Loucy (cell line): Measurements from ENCODE around the gene ACOD1.

Experiments used
- H2AFZ ChIP-seq: fragments of 200-600 bp; sonication (generic); 2 replicates; pipeline ENCODE4 v1.6.0; 2016; ENCODE audit warnings: antibody characterized with exemption, mild to moderate bottlenecking, low read length, moderate library complexity
- H3F3A ChIP-seq: fragments of 200-600 bp; 2 replicates; pipeline ENCODE4 v1.6.0; 2016; ENCODE audit warnings: antibody characterized with exemption, low read depth, mild to moderate bottlenecking
- H3K27me3 ChIP-seq: fragments of 200-600 bp; sonication (generic); 2 replicates; pipeline ENCODE4 v1.6.1; 2014; ENCODE audit warnings: low read length, mild to moderate bottlenecking; ENCODE audit not compliant: insufficient read depth, poor library complexity, severe bottlenecking
- H3K36me3 ChIP-seq: fragments of 200-600 bp; sonication (generic); 2 replicates; pipeline ENCODE4 v1.6.1; 2016; ENCODE audit warnings: low read length; ENCODE audit not compliant: insufficient read depth
- H3K4me1 ChIP-seq: fragments of 200-600 bp; sonication (generic); 2 replicates; pipeline ENCODE4 v1.5.1; 2014; ENCODE audit warnings: low read length, mild to moderate bottlenecking; ENCODE audit not compliant: insufficient read depth, poor library complexity, severe bottlenecking
- H3K4me2 ChIP-seq: fragments of 200-600 bp; sonication (generic); 2 replicates; pipeline ENCODE4 v1.6.0; 2014; ENCODE audit warnings: antibody characterized with exemption, low read length, low read depth, mild to moderate bottlenecking; ENCODE audit not compliant: poor library complexity, severe bottlenecking
- H3K4me3 ChIP-seq: fragments of 200-600 bp; sonication (generic); 2 replicates; pipeline ENCODE4 v1.5.1; 2014; ENCODE audit warnings: low read length, mild to moderate bottlenecking, mixed read lengths; ENCODE audit not compliant: poor library complexity, severe bottlenecking
- H3K79me2 ChIP-seq: fragments of 200-600 bp; sonication (generic); 2 replicates; pipeline ENCODE4 v1.6.1; 2014; ENCODE audit warnings: low read length; ENCODE audit not compliant: insufficient read depth
- H3K9ac ChIP-seq: fragments of 200-600 bp; sonication (generic); 2 replicates; pipeline ENCODE4 v1.6.0; 2014; ENCODE audit warnings: mild to moderate bottlenecking, low read depth, low read length, moderate library complexity; ENCODE audit not compliant: poor library complexity, severe bottlenecking
- H3K9me2 ChIP-seq: fragments of 200-600 bp; sonication (generic); replicated peaks from 2 replicates; pipeline ENCODE4 v1.6.1; 2016; ENCODE audit warnings: low read depth, low read length, mixed read lengths
- H3K9me3 ChIP-seq: fragments of 200-600 bp; sonication (generic); 2 replicates; pipeline ENCODE4 v1.6.1; 2014; ENCODE audit warnings: mild to moderate bottlenecking, antibody characterized with exemption, low read length, low read depth; ENCODE audit not compliant: insufficient read depth
- H4K20me1 ChIP-seq: fragments of 200-600 bp; sonication (generic); 2 replicates; pipeline ENCODE4 v1.6.0; 2014; ENCODE audit warnings: antibody characterized with exemption, low read length, mild to moderate bottlenecking; ENCODE audit not compliant: insufficient read depth, poor library complexity, severe bottlenecking
- CTCF ChIP-seq: fragments of 200-600 bp; sonication (generic); conservative IDR thresholded peaks from 2 replicates; pipeline ENCODE4 v1.5.1; 2014; ENCODE audit warnings: mild to moderate bottlenecking, antibody characterized with exemption, low read length
- EZH2phosphoT487 ChIP-seq: fragments of 200-600 bp; IDR thresholded peaks from 2 replicates; pipeline ENCODE4 v1.6.1; 2018; ENCODE audit warnings: antibody characterized with exemption, mild to moderate bottlenecking, moderate library complexity, borderline replicate concordance

Gene ACOD1

DNA sequence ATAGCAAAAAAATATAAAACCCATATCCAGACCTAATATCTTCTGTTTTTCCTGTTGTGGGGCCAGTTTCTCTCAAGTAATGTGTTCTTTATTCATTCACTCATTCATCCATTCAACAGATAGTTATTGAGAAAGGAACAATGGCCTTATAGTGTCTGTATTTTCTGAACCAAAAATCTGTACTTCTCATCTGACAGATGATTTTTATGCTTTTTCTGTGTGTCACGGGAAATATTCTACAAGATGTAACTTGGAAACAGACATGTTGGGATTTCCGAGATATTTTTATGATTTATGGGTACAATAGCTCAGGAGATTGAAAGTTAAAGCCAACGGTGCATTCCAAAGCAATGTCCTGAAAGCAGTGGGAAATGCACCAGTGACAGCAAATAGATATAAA lies 5.7 kb downstream of the ACOD1 start:
- Histone ChIP-seq H3K36me3 (no peaks in the 10 kb centered on the region), H3K27me3 (no peaks in the 10 kb centered on the region), H4K20me1 (no peaks in the 10 kb centered on the region), H2AFZ (no peak overlapping the region), H3K9ac (no peak overlapping the region), H3K4me3 (no peak overlapping the region), H3K79me2 (no peaks in the 10 kb centered on the region), H3K4me1 (no peaks in the 10 kb centered on the region), H3K9me2 (no peaks in the 10 kb centered on the region), H3K9me3 (no peaks in the 10 kb centered on the region), H3F3A (no peaks in the 10 kb centered on the region), H3K4me2 (no peak overlapping the region)
- TF ChIP-seq CTCF (no peak), EZH2phosphoT487 (no peak)

DNA sequence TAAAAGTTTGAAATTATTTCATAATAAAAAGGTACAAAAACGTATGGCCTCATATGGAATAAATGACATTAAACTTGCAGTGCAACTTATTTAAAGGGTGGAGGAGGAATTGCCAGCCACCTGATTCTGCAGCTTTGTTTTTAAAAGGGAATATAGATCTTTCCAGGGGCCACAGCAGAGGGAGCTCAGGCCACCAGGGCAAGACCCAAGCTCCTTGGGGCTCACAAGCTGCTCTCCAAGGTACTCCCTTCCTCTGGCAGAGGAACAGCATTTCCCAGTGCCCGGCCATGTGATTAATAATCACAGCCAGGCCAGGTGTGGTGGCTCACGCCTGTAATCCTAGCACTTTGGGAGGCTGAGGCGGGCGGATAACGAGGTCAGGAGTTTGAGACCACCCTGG lies 6.2 kb downstream of the ACOD1 start:
- no peaks in the 10 kb centered on the region for H3K4me1 ChIP-seq
- H3K27me3 ChIP-seq, result no peaks in the 10 kb centered on the region
- H3K79me2 ChIP-seq, result no peaks in the 10 kb centered on the region
- H3K4me3 ChIP-seq, result no peak overlapping the region
- no peaks in the 10 kb centered on the region for H3K36me3 ChIP-seq
- no peaks in the 10 kb centered on the region; the same call in 1 of the 2 replicates for H3K9me3 ChIP-seq
- TF ChIP-seq EZH2phosphoT487 (no peak), CTCF (no peak)
- H3F3A ChIP-seq, result no peaks in the 10 kb centered on the region
- H3K4me2 ChIP-seq, result no peak overlapping the region
- H3K9ac ChIP-seq, result no peak overlapping the region
- H4K20me1 ChIP-seq, result no peaks in the 10 kb centered on the region
- no peaks in the 10 kb centered on the region for H3K9me2 ChIP-seq
- H2AFZ ChIP-seq, result no peak overlapping the region

- H3K4me3 ChIP-seq, result no peak overlapping the region
- no peak overlapping the region for H3K4me2 ChIP-seq
- TF ChIP-seq CTCF (no peak), EZH2phosphoT487 (no peak)
- no peaks in the 10 kb centered on the region for H3K4me1 ChIP-seq
- no peak overlapping the region for H2AFZ ChIP-seq
- no peaks in the 10 kb centered on the region for H3K36me3 ChIP-seq
- H3K9me3 ChIP-seq, result peaks cover 5% of the 10 kb centered on the region; the same call in 1 of the 2 replicates
- no peaks in the 10 kb centered on the region for H4K20me1 ChIP-seq
- no peaks in the 10 kb centered on the region for H3K79me2 ChIP-seq
- H3K27me3 ChIP-seq, result no peaks in the 10 kb centered on the region
- H3K9ac ChIP-seq, result no peak overlapping the region
- H3F3A ChIP-seq, result no peaks in the 10 kb centered on the region
- H3K9me2 ChIP-seq, result no peaks in the 10 kb centered on the region
These were observed 6.9 kb downstream of the ACOD1 start for GRCh38 chr13:76955193-76955592.
